Measurements from ENCODE around the gene TTC13. TPM values are rescaled to one million over a fixed set of nuclear protein-coding genes. Genes with fewer than 3 reads are reported as not detected.

TTC13 gene
- total and polyA plus RNA-seq, 2 of the 4 experiments (the other 2 are of a cell fraction), result 6.1 to 9.1 TPM

- peak overlapping the region; percentile 99 for H3K18ac ChIP-seq (ENCODE audit: low read depth, low read length)
- TF ChIP-seq MXI1 (IDR thresholded peaks at IDR 0.05; ENCODE audit: borderline replicate concordance, low read depth, low read length) (peak; percentile 72; the same call in 1 of the 2 replicates), CHD1 (IDR thresholded peaks at IDR 0.05; ENCODE audit: low read depth, low read length) (no peak), RAD21 (IDR thresholded peaks at IDR 0.05; ENCODE audit: low read length) (no peak)
- TF ChIP-seq, protein P1, sequence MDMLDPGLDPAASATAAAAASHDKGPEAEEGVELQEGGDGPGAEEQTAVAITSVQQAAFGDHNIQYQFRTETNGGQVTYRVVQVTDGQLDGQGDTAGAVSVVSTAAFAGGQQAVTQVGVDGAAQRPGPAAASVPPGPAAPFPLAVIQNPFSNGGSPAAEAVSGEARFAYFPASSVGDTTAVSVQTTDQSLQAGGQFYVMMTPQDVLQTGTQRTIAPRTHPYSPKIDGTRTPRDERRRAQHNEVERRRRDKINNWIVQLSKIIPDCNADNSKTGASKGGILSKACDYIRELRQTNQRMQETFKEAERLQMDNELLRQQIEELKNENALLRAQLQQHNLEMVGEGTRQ (IDR thresholded peaks at IDR 0.05; ENCODE audit: low read depth, low read length), result peak; percentile 55
- H2AK9ac ChIP-seq (replicated peaks; ENCODE audit: low read depth, low read length, poor library complexity), result peak overlapping the region; percentile 97
- no peaks in the 10 kb centered on the region for H3K27me3 ChIP-seq (ENCODE audit: control insufficient read depth, insufficient read depth, low read length)
- H2AK5ac ChIP-seq (ENCODE audit: low read depth, low read length), result peak overlapping the region; percentile 62
- peaks cover 11% of the 10 kb centered on the region for H3K9me1 ChIP-seq (ENCODE audit: insufficient read depth, low read length)
- in situ Hi-C loops (cut with MboI; ENCODE audit: low sequenced_read_pairs), result loop anchor here (25.0 kb wide), 1 partner anchor 782 kb away; no protein-coding TSS in a partner anchor
- H3K9me3 ChIP-seq (ENCODE audit: control insufficient read depth, insufficient read depth, low read length), result no peaks in the 10 kb centered on the region
- peak overlapping the region; percentile 45 for H3K4me3 ChIP-seq (ENCODE audit: insufficient read depth, low read depth, low read length)
- H3K4me2 ChIP-seq (ENCODE audit: low read depth, low read length), result peak overlapping the region; percentile 69
- WGBS, 2 experiments (ENCODE audit: extremely low coverage in 2 of 2, insufficient read length in 1 of 2), result 12% methylated on average over 16 of the region's 40 CpGs; no CpG with 5 or more reads in 1 of the 2 experiments
- peak overlapping the region; percentile 99 for H4K91ac ChIP-seq (ENCODE audit: insufficient read depth, low read depth, low read length)
- BruUV-seq (replicated peaks), result TSS peak; percentile 42
- peak overlapping the region; percentile 72; the same call in 2 of the 3 replicates for H2BK15ac ChIP-seq (ENCODE audit: low read depth, low read length)
- H3K4ac ChIP-seq (ENCODE audit: low read depth, low read length), result peak overlapping the region; percentile 99
- H2BK5ac ChIP-seq (ENCODE audit: low read depth, low read length, poor library complexity, severe bottlenecking), result peak overlapping the region; percentile 99
- POLR2A ChIA-PET (ENCODE audit: unreplicated experiment), result interaction anchor here (0.6 kb wide), 1 partner anchor 1718 kb away, joined by 4 read pairs; no protein-coding TSS in a partner anchor
- DNase-seq (no peak), ATAC-seq (ENCODE audit: low read depth) (peak; percentile 27)
- peaks cover 26% of the 10 kb centered on the region for H4K20me1 ChIP-seq (ENCODE audit: insufficient read depth, low read length)
- H3K56ac ChIP-seq (ENCODE audit: extremely low read depth, insufficient read depth, low read length), result peak overlapping the region; percentile 97
- intact Hi-C loops (cut with micrococcal nuclease), result loop anchor here (1.0 to 5.0 kb wide), 3 partner anchors 31 to 173 kb away; partner anchors contain the start of genes ARV1, FAM89A and TTC13
- H3K9ac ChIP-seq (ENCODE audit: low read depth, low read length), result peak overlapping the region; percentile 83
- peaks cover 24% of the 10 kb centered on the region for H3K4me1 ChIP-seq (ENCODE audit: control insufficient read depth, insufficient read depth, low read length)
- H2BK120ac ChIP-seq (ENCODE audit: low read depth, low read length), result peak overlapping the region; percentile 97
- peak overlapping the region; percentile 97 for H2BK20ac ChIP-seq (ENCODE audit: low read depth, low read length)
- peak overlapping the region; percentile 93 for H3K14ac ChIP-seq (replicated peaks; ENCODE audit: low read depth, low read length)
- H3K79me1 ChIP-seq (ENCODE audit: low read depth in 1 of 2, low read length in 2 of 2), result peaks cover 7 to 42% of the 10 kb centered on the region in 2 experiments
- peak overlapping the region; percentile 89 for H3K23ac ChIP-seq (ENCODE audit: low read depth, low read length)
- H3K27ac ChIP-seq (ENCODE audit: insufficient read depth, low read length), result peak overlapping the region; percentile 85
- H4K8ac ChIP-seq (ENCODE audit: low read depth in 2 of 2, low read length in 2 of 2), result peak overlapping the region; percentile 91 to 95
- dilution Hi-C loops (cut with HindIII; ENCODE audit: low sequenced_read_pairs, unreplicated experiment), result no loop called here
- peak overlapping the region; percentile 90 for H2AFZ ChIP-seq (replicated peaks; ENCODE audit: low read length, poor library complexity)
- CTCF ChIA-PET, result no interaction called here
- peaks cover 12% of the 10 kb centered on the region for H3K36me3 ChIP-seq (ENCODE audit: control insufficient read depth, insufficient read depth, low read length)
- H4K5ac ChIP-seq (ENCODE audit: low read depth, low read length), result peak overlapping the region; percentile 100
Measured at GRCh38 chr1:230868736-230869385, 109.8 kb downstream of the TTC13 start.
